Thoracic aorta (tissue), 2 donors: ENCODE measurements around the gene C16orf74. TPM values are rescaled to one million over a fixed set of nuclear protein-coding genes. Genes with fewer than 3 reads are reported as not detected.

ENCODE experiments used
- ATAC-seq: fragments of 150-250 bp; one replicate; pipeline ENCODE4 v1.8.0; 2017; ENCODE audit warnings: low read depth; ENCODE audit not compliant: insufficient number of reproducible peaks, low FRiP score
- DNase-seq: peaks from one replicate; pipeline ENCODE4 v3.0.0-alpha.2; 2020; ENCODE audit warnings: low spot score
- H3K27ac ChIP-seq, 2 donors: fragments of 200-600 bp; sonication (generic); 1 replicate in 1 of 2; 2 replicates in 1 of 2; pipeline ENCODE4 v1.5.1; 2016; ENCODE audit warnings: mild to moderate bottlenecking in 2 of 2, moderate library complexity in 2 of 2
- H3K27me3 ChIP-seq: fragments of 200-600 bp; sonication (generic); replicated peaks from 2 replicates; pipeline ENCODE4 v1.6.0; 2016; ENCODE audit warnings: mild to moderate bottlenecking; ENCODE audit not compliant: insufficient read depth
- H3K36me3 ChIP-seq: fragments of 200-600 bp; sonication (generic); one replicate; pipeline ENCODE4 v1.5.1; 2016
- H3K4me1 ChIP-seq, 2 donors: fragments of 200-600 bp; sonication (generic); 1 replicate in 1 of 2; 2 replicates in 1 of 2; pipeline versions ENCODE4 v1.5.1 to v1.6.0; 2016; ENCODE audit warnings: low read depth in 2 of 2, mild to moderate bottlenecking in 1 of 2; ENCODE audit not compliant: control insufficient read depth in 1 of 2
- H3K4me3 ChIP-seq: fragments of 200-600 bp; sonication (generic); 2 replicates; pipeline ENCODE4 v1.5.1; 2016; ENCODE audit warnings: mild to moderate bottlenecking
- H3K9me3 ChIP-seq: fragments of 200-600 bp; sonication (generic); 2 replicates; pipeline ENCODE4 v1.5.1; 2016
- CTCF ChIP-seq: fragments of 200-600 bp; sonication (generic); IDR thresholded peaks from one replicate; pipeline ENCODE4 v1.5.1; 2019; ENCODE audit warnings: antibody characterized with exemption
- total RNA-seq, 2 donors: library from RNA; depleted of rRNA; stranded (reverse); fragments of >200 nt; gene quantifications; one replicate each; pipeline versions ENCODE4 v1.1.0 to v1.2.3, GENCODE V29; 2016

The C16orf74 gene
- total RNA-seq, 2 donors from 2014 or later: 1.2 TPM; not detected in 1

- no peak for ATAC-seq
- H3K27me3 ChIP-seq: no peaks in the 10 kb centered on the region
- no peaks in the 10 kb centered on the region for H3K36me3 ChIP-seq
- DNase-seq: no peak
- no peak for TF ChIP-seq CTCF
- H3K9me3 ChIP-seq: no peaks in the 10 kb centered on the region
- H3K4me1 ChIP-seq: no peaks in the 10 kb centered on the region
- no peak overlapping the region for H3K27ac ChIP-seq
- no peak overlapping the region for H3K4me3 ChIP-seq
These were observed 12.1 kb upstream of the C16orf74 start for GRCh38 chr16:85762970-85763369.

- Histone ChIP-seq H3K4me3 (no peak overlapping the region), H3K9me3 (no peaks in the 10 kb centered on the region), H3K36me3 (no peaks in the 10 kb centered on the region), H3K4me1 (no peaks in the 10 kb centered on the region), H3K27me3 (no peaks in the 10 kb centered on the region), H3K27ac (no peak overlapping the region)
- ATAC-seq (no peak), DNase-seq (no peak)
- no peak for TF ChIP-seq CTCF
These were observed 11.0 kb upstream of the C16orf74 start for GRCh38 chr16:85761861-85762260.

- no peak for TF ChIP-seq CTCF
- DNase-seq (no peak), ATAC-seq (no peak)
- Histone ChIP-seq H3K9me3 (no peaks in the 10 kb centered on the region), H3K36me3 (no peaks in the 10 kb centered on the region), H3K4me1 (no peaks in the 10 kb centered on the region), H3K4me3 (no peak overlapping the region), H3K27ac (no peak overlapping the region), H3K27me3 (no peaks in the 10 kb centered on the region)
These were observed 8.9 kb upstream of the C16orf74 start for GRCh38 chr16:85759631-85760419.

- Histone ChIP-seq H3K27ac (no peak overlapping the region), H3K4me3 (no peak overlapping the region), H3K4me1 (no peaks in the 10 kb centered on the region), H3K9me3 (no peaks in the 10 kb centered on the region), H3K36me3 (no peaks in the 10 kb centered on the region), H3K27me3 (no peaks in the 10 kb centered on the region)
- ATAC-seq (no peak), DNase-seq (no peak)
- TF ChIP-seq CTCF: no peak
These were observed 8.2 kb upstream of the C16orf74 start for GRCh38 chr16:85759136-85759535.

GRCh38 chr16:85757341-85757822 is 6.5 kb upstream of the C16orf74 start:
- ATAC-seq: no peak
- no peaks in the 10 kb centered on the region for H3K9me3 ChIP-seq
- DNase-seq: no peak
- H3K27me3 ChIP-seq: no peaks in the 10 kb centered on the region
- no peaks in the 10 kb centered on the region for H3K36me3 ChIP-seq
- no peak overlapping the region for H3K4me3 ChIP-seq
- no peak overlapping the region for H3K27ac ChIP-seq
- no peak for TF ChIP-seq CTCF
- H3K4me1 ChIP-seq: no peaks in the 10 kb centered on the region
